T-cell (primary cell): ENCODE data around the gene HSPA6. TPM values are rescaled to one million over a fixed set of nuclear protein-coding genes. Genes with fewer than 3 reads are reported as not detected.
"Not testable (repeated sequence)": the region's sequence is repeated elsewhere in the genome, so short reads cannot be mapped to it uniquely, and the experiment has no call there.

Source experiments
- ATAC-seq, 4 experiments: fragments of 200-7000 bp in 3 of 4; fragments of 150-1000 bp in 1 of 4; cut with Tn5 transposase; replicated peaks in 1 of 4; 1 replicate in 3 of 4; 2 replicates in 1 of 4; pipeline ENCODE4 v1.10.0; 2021; ENCODE audit warnings: moderate library complexity in 3 of 4, mild to moderate bottlenecking in 2 of 4, moderate number of reproducible peaks in 1 of 4
- CTCF ChIA-PET, 2 donors: fragments of 300-600 bp; sonication (Branson Sonifier 250); formaldehyde crosslinking; loops; one replicate each; lab custom pipeline; 2022; ENCODE audit warnings: antibody characterized with exemption in 2 of 2; lab: Charles Lee
- POLR2A ChIA-PET, 2 donors: fragments of 300-600 bp; sonication (Branson Sonifier 250); formaldehyde crosslinking; loops; one replicate each; lab custom pipeline; 2022; ENCODE audit warnings: antibody characterized with exemption in 2 of 2; lab: Charles Lee
- DNase-seq, 35 experiments: peaks; one replicate each; pipeline versions ENCODE4 v3.0.0 to v3.0.0-alpha.2; 2013 to 2023
- H3K27ac ChIP-seq: one replicate; pipeline ENCODE4 v1.5.1; 2013; ENCODE audit warnings: low read length
- H3K27me3 ChIP-seq, 2 experiments: replicated peaks in 1 of 2; 1 replicate in 1 of 2; 2 replicates in 1 of 2; pipeline versions ENCODE4 v1.6.1 to v1.7.0; 2013; ENCODE audit warnings: low read length in 1 of 2, mixed read lengths in 1 of 2; ENCODE audit not compliant: control insufficient read depth in 2 of 2, insufficient read depth in 2 of 2; ENCODE audit errors: extremely low read depth in 1 of 2
- H3K36me3 ChIP-seq, 2 donors: 1 replicate in 1 of 2; 2 replicates in 1 of 2; pipeline versions ENCODE4 v1.6.1 to v1.7.0; 2013; ENCODE audit warnings: low read length in 1 of 2; ENCODE audit not compliant: control insufficient read depth in 2 of 2, insufficient read depth in 1 of 2; ENCODE audit errors: extremely low read depth in 1 of 2
- H3K4me1 ChIP-seq, 2 experiments: 1 replicate in 1 of 2; 2 replicates in 1 of 2; pipeline versions ENCODE4 v1.6.1 to v1.7.0; 2013; ENCODE audit warnings: low read length in 2 of 2, mixed read lengths in 1 of 2; ENCODE audit not compliant: insufficient read depth in 2 of 2, control insufficient read depth in 1 of 2; ENCODE audit errors: extremely low read depth in 1 of 2
- H3K4me3 ChIP-seq, 2 donors: 1 replicate in 1 of 2; 2 replicates in 1 of 2; pipeline versions ENCODE4 v1.5.1 to v1.7.0; 2013; ENCODE audit warnings: mild to moderate bottlenecking in 2 of 2, low read length in 1 of 2, moderate library complexity in 1 of 2; ENCODE audit not compliant: control insufficient read depth in 1 of 2; ENCODE audit errors: extremely low read depth in 1 of 2
- H3K9me3 ChIP-seq: 2 replicates; pipeline ENCODE4 v1.7.0; 2013
- H3K27ac Mint-ChIP-seq, 2 donors: one replicate each; pipeline ENCODE4 v1.8.0; 2020 to 2021; ENCODE audit warnings: mild to moderate bottlenecking in 2 of 2, mixed read lengths in 2 of 2
- H3K27me3 Mint-ChIP-seq, 2 donors: one replicate each; pipeline ENCODE4 v1.8.0; 2021 to 2022; ENCODE audit warnings: mixed read lengths in 2 of 2
- H3K36me3 Mint-ChIP-seq: one replicate; pipeline ENCODE4 v1.8.0; 2021; ENCODE audit warnings: mixed read lengths
- H3K4me1 Mint-ChIP-seq, 3 donors: one replicate each; pipeline ENCODE4 v1.8.0; 2020 to 2022; ENCODE audit warnings: mixed read lengths in 3 of 3, mild to moderate bottlenecking in 1 of 3
- H3K4me3 Mint-ChIP-seq, 3 donors: one replicate each; pipeline ENCODE4 v1.8.0; 2020 to 2022; ENCODE audit warnings: mild to moderate bottlenecking in 3 of 3, mixed read lengths in 3 of 3, moderate library complexity in 3 of 3
- H3K9me3 Mint-ChIP-seq, 3 donors: one replicate each; pipeline ENCODE4 v1.8.0; 2020 to 2022; ENCODE audit warnings: mixed read lengths in 3 of 3
- WGBS: methylation state at CpG from one replicate; pipeline ENCODE4 v1.1.5; 2013; ENCODE audit warnings: missing lambda C conversion rate; ENCODE audit not compliant: insufficient coverage; 5-methylcytosine and 5-hydroxymethylcytosine counted together
- total RNA-seq, 35 experiments: library from RNA in 6 of 35; stranded (reverse) in 6 of 35; fragments of 120-200 nt in 1 of 35; gene quantifications; one replicate each; pipeline versions ENCODE4 v1.2.1 to v1.2.4 and lab custom pipeline; 2013 to 2026

Gene HSPA6
- total RNA-seq, 5 donors from 2014 or later (not counting 1 experiment from before 2014, with no cell fraction given), result 0.30 to 22.7 (median 5.7) TPM; not detected in 1

GRCh38 chr1:161530671-161531641 lies 6.6 kb downstream of the HSPA6 start:
- not testable (repeated sequence) for H3K9me3 ChIP-seq, H3K27me3 Mint-ChIP-seq, H3K36me3 ChIP-seq, H3K27me3 ChIP-seq, H3K36me3 Mint-ChIP-seq, H3K9me3 Mint-ChIP-seq, H3K4me1 ChIP-seq
- Histone ChIP-seq H3K27ac (peak overlapping the region; percentile 87), H3K4me3 (peak overlapping the region; percentile 64 to 89)
- peak; percentile 83 to 85 (median 83) for ATAC-seq
- POLR2A ChIA-PET, result interaction anchor here in 1 of 2 donors (0.6 to 0.7 kb wide), 2 partner anchors 102 to 1220 kb away, joined by 3 to 4 read pairs; no protein-coding TSS in a partner anchor
- DNase-seq, result peak; percentile 82 to 98 (median 91)
- whole genome bisulfite sequencing, result under 1% methylated on average over 21 of the region's 56 CpGs
- CTCF ChIA-PET, result interaction anchor here (0.6 to 1.2 kb wide), 7 partner anchors 8 to 211 kb away, joined by 3 to 11 read pairs (median 3); no protein-coding TSS in a partner anchor
- H3K27ac Mint-ChIP-seq, result peak overlapping the region; percentile 93 to 97
- peak overlapping the region; percentile 93 to 98 (median 96) for H3K4me3 Mint-ChIP-seq
- H3K4me1 Mint-ChIP-seq, result peaks cover 11 to 21% (median 12%) of the 10 kb centered on the region in 3 donors

- Mint-ChIP-seq H3K9me3 (no peaks in the 10 kb centered on the region), H3K4me1 (peaks cover 11 to 21% (median 12%) of the 10 kb centered on the region in 3 donors), H3K4me3 (peak overlapping the region in 2 of 3 donors; percentile 40 to 46), H3K36me3 (no peaks in the 10 kb centered on the region), H3K27me3 (peaks cover 0 to 6% of the 10 kb centered on the region in 2 donors), H3K27ac (peak overlapping the region in 1 of 2 donors; percentile 43)
- ATAC-seq (no peak), DNase-seq (no peak)
- no peak overlapping the region for H3K27ac ChIP-seq
- no peaks in the 10 kb centered on the region for H3K36me3 ChIP-seq
- POLR2A ChIA-PET, result no interaction called here
- peaks cover 7% of the 10 kb centered on the region in 2 experiments for H3K4me1 ChIP-seq
- no peaks in the 10 kb centered on the region for H3K27me3 ChIP-seq
- CTCF ChIA-PET, result interaction anchor here (0.6 kb wide), 3 partner anchors 9 to 269 kb away, joined by 3 read pairs; no protein-coding TSS in a partner anchor
- no peaks in the 10 kb centered on the region for H3K9me3 ChIP-seq
- WGBS, result 95% methylated on average over 10 of the region's 22 CpGs
- no peak overlapping the region for H3K4me3 ChIP-seq
Measured at GRCh38 chr1:161531986-161532643, 7.8 kb downstream of the HSPA6 start.

- H3K27me3 ChIP-seq, H3K27ac Mint-ChIP-seq, H3K4me1 ChIP-seq, H3K4me3 ChIP-seq, H3K36me3 ChIP-seq, CTCF ChIA-PET, H3K9me3 Mint-ChIP-seq, DNase-seq, H3K27ac ChIP-seq, H3K27me3 Mint-ChIP-seq, POLR2A ChIA-PET, H3K36me3 Mint-ChIP-seq, ATAC-seq, H3K9me3 ChIP-seq: not testable (repeated sequence)
- WGBS, result 82% methylated on average over 5 of the region's 16 CpGs
- Mint-ChIP-seq H3K4me1 (peaks cover 11 to 21% (median 15%) of the 10 kb centered on the region in 3 donors), H3K4me3 (peak overlapping the region in 1 of 3 donors; percentile 40)
Measured at GRCh38 chr1:161532644-161533567, 8.6 kb downstream of the HSPA6 start.

GRCh38 chr1:161537068-161537669 lies 12.8 kb downstream of the HSPA6 start:
- POLR2A ChIA-PET, H3K36me3 Mint-ChIP-seq, ATAC-seq, H3K27me3 ChIP-seq, H3K27ac ChIP-seq, H3K36me3 ChIP-seq, H3K9me3 ChIP-seq, H3K4me3 ChIP-seq, DNase-seq, H3K27me3 Mint-ChIP-seq, H3K9me3 Mint-ChIP-seq, H3K4me3 Mint-ChIP-seq, CTCF ChIA-PET: not testable (repeated sequence)
- peak overlapping the region in 1 of 2 donors; percentile 39 for H3K27ac Mint-ChIP-seq
- peaks cover 11 to 27% of the 10 kb centered on the region in 2 experiments for H3K4me1 ChIP-seq
- H3K4me1 Mint-ChIP-seq, result peaks cover 27 to 34% (median 30%) of the 10 kb centered on the region in 3 donors
- no CpG with 5 or more reads among the region's 7 CpGs for WGBS

- not testable (repeated sequence) for H3K9me3 ChIP-seq, H3K9me3 Mint-ChIP-seq, H3K36me3 ChIP-seq, H3K27me3 ChIP-seq, H3K36me3 Mint-ChIP-seq, ATAC-seq, H3K27me3 Mint-ChIP-seq, DNase-seq
- peak overlapping the region in 1 of 2 donors; percentile 62 for H3K4me3 ChIP-seq
- ChIA-PET POLR2A (interaction anchor here in 1 of 2 donors (0.7 kb wide), 1 partner anchor 237 kb away, joined by 3 read pairs; no protein-coding TSS in a partner anchor), CTCF (interaction anchor here in 1 of 2 donors (0.8 to 1.4 kb wide), 2 partner anchors 8 to 228 kb away, joined by 3 to 11 read pairs; no protein-coding TSS in a partner anchor)
- H3K4me1 Mint-ChIP-seq, result peaks cover 43 to 49% (median 44%) of the 10 kb centered on the region in 3 donors
- H3K27ac ChIP-seq, result peak overlapping the region; percentile 84
- H3K4me3 Mint-ChIP-seq, result peak overlapping the region; percentile 86 to 91 (median 88)
- peaks cover 11 to 38% of the 10 kb centered on the region in 2 experiments for H3K4me1 ChIP-seq
- peak overlapping the region in 1 of 2 donors; percentile 11 for H3K27ac Mint-ChIP-seq
- WGBS, result 93% methylated on average over 3 of the region's 7 CpGs
Measured at GRCh38 chr1:161538925-161539479, 14.7 kb downstream of the HSPA6 start.
